GM18858 (cell line): ENCODE measurements around the gene TTLL13.
"Not testable (repeated sequence)": the region's sequence is repeated elsewhere in the genome, so short reads cannot be mapped to it uniquely, and the experiment has no call there.

Experiments
- ATAC-seq: cut with Tn5 transposase; IDR thresholded peaks from one replicate; pipeline ENCODE4 v1.9.1; 2021; ENCODE audit not compliant: unreplicated experiment

The TTLL13 gene

DNA sequence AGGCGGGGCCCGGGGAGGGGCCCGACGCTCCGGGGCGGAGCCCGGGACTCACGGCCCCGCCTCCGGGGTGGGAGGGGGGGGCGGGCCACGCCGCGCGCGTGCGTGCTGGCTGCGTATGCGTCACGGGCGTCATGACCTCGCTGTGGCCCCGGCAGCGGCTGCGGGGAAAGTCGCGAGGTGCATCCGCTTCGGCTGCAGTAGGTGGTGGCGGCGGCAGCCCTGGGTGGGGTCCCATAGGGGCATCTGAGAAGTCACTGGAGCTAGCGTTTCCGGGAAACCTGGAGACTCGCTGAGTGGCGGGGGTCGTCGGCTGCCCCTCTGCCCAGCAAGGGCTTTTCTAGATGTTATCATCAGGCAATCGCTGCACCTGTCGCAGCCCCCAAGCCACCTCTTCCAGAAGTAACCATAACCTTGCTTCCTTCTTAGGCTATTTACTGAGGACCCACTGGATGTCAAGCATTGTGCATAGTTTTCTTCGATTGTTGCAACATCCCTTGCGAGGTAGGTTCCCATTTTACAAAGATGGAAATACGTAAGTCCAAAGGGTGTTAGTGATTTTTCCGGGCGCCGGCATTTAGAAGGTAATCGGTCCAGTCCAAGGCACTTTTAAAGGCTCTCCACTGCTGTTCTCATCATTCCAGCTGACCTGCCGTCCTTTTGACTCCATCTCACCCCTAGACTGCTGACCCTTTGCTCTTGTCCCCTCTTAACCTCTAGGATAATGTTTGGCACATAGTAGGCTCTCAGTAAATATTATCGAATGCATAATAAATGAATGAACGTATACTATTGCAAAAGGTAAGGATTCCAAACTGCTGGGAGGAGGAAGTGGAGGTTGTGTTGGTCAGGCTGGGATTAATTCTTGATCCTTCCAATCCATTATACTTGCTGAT lies 15.0 kb upstream of the TTLL13 start, which contains the start of gene GDPGP1:
Gene GDPGP1, plus strand, starts transcription at position 114 of the 893 bp plus-strand sequence. CDS start 6,700 bp downstream, outside the sequence.
- peak; percentile 56 for ATAC-seq

DNA sequence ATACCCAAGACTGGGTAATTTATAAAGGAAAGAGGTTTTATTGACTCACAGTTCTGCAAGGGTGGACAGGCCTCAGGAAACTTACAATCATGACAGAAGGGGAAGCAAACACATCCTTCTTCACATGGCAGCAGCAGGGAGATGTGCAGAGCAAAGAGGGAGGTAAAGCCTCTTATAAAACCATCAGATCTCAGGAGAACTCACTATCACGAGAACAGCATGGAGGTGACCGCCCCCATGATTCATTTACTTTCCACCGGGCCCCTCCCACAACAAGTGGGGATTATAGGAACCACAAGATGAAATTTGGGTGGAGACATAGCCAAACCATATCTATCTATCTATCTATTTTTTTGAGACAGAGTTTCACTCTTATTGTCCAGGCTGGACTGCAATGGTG lies 10.0 kb upstream of the TTLL13 start:
- no peak for ATAC-seq

DNA sequence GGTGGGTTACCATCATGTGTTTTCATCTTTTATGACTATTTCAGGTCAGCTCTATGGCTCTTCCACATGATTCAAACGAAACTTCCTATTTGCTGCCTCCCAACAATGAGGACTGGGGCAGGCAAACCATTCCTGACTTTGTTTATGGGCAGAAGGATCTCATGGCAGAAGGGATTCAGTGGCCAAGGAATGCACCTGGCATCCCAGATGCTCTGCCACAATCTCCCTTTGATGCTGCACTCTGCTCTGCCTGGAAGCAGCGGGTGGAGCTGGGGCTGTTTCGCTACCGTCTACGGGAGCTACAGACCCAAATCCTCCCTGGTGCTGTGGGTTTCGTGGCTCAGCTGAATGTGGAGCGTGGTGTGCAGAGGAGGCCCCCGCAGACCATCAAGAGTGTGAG lies 8.5 kb upstream of the TTLL13 start:
- no peak for ATAC-seq

DNA sequence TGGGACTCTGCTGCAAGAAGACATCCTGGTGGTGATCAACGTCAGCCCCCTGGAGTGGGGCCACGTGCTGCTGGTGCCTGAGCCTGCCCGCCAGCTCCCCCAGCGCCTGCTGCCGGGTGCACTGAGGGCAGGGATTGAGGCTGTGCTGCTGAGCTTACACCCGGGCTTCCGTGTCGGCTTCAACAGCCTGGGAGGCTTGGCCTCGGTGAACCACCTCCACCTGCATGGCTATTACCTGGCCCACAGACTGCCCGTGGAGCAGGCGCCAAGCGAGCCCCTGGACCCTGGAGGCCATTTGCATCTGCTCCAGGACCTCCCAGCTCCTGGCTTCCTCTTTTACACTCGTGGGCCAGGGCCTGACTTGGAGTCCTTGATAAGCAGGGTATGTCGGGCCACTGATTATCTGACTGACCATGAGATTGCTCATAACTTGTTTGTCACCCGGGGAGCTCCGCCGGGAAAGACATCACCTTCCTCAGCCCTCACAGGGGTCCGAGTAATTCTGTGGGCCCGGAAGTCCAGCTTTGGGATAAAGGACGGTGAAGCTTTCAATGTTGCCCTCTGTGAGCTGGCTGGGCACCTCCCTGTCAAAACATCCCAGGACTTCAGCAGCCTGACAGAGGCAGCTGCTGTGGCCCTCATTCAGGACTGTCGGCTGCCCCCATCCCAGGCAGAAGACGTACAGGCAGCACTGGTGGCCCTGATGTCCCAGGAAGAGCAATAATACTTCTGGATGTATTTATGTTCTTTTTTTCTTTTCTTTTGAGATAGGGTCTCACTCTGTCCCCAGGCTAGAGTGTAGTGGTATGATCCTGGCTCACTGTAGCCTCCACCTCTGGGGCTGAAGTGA lies 7.8 kb upstream of the TTLL13 start:
- ATAC-seq = no peak

DNA sequence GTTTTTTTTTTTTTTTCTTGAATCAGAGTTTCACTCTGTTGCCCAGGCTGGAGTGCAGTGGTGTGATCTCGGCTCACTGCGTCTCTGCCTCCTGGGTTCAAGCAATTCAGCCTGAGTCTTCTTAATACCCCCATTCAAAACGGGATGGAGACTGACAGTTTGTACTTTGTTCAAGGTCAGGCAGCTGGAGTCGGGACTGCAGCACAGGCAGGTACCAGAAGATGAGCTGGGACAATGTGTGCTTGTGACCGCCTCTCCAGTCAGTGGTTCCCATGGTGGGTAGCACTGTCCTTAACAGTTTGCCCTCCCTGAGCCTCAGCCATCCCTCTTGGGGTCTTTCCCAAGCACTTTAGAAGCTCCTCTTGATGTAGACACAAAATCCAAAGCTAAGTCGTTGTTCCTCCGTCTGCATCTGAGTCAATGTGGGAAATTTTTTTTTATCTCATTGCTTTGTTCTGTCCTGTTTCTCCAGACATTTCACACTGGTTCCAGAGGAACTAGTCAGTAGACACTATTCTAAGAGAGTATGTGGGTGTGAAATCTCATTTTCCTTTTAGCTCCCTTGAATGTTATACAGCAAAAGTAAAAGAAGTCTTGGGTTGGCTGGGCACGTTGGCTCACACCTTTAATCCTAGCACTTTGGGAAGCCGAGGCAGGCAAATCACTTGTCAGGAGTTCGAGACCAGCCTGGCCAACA lies 5.3 kb upstream of the TTLL13 start:
- ATAC-seq = no peak

DNA sequence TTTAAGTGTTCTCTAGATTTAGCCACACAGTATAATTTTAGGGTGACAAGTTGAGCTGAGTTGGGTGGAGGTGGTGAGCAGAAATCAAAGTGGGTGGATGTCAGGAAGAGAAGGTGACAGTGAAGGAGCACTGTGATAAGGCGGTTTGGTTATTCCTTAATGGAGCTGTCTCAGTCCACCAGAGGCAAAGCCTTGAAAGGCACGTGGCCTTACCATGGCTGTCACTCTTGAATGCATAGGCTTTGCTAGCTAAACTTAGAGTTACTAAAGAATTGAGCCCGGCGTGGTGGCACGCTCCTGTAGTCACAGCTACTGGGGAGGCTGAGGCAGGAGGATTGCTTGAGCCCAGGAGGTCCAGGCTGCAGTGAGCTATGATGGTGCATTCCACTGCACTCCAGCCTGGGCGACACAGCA lies 560 bp upstream of the TTLL13 start:
- ATAC-seq = no peak

DNA sequence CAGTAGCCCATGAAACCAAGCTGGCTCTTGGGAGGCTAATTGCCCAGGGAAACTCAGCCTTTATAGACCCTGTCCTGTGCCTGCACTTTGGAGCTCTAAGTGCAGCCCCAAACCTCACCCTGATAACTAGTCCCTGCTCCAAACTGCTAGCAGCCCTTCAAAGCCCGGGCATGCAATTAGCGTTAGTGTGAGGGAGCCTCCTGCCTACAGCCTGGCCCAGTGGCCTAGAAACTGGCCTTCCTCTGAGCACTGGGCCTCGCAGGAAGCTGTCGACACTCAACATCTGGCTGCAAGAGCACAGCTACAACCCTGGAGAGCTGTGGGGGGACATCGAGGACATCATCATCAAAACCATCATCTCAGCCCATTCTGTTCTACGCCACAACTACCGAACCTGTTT lies 8.4 kb downstream of the TTLL13 start:
- ATAC-seq = no peak

DNA sequence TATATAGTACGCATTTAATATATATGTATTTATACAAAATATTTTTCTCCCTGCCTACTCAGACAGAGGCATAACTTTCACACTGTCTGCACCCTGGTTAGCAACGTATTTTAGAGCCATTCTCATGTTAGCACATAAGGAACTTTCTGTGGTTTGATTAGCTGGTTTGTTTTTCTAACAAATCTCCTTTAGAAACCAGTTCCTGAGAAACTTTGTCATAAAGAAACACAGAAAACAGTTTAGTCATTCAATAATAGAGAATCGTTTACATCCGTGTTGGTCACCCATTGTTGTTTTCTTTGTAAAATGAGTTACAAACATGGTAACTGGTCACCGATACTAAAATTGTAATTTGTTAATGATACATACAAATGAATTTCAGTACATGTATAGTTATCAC lies 10.2 kb downstream of the TTLL13 start:
- peak; percentile 75 for ATAC-seq

DNA sequence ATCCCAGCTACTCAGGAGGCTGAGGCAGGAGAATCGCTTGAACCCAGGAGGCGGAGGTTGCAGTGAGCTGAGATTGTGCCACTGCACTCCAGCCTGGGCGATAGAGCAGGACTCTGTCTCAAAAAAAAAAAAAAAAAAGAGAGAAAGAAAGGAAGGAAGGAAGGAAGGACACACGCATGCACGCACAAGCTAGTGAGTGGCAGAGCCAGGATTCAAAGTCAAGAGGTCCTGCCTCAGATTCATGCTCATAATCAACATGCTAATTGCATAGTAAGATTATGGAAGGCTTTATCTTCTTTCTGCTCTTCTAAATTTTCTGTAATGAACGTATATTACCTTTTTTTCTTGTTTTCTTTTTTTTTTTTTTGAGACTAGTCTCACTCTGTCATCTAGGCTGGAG lies 11.4 kb downstream of the TTLL13 start:
- ATAC-seq = not testable (repeated sequence)

DNA sequence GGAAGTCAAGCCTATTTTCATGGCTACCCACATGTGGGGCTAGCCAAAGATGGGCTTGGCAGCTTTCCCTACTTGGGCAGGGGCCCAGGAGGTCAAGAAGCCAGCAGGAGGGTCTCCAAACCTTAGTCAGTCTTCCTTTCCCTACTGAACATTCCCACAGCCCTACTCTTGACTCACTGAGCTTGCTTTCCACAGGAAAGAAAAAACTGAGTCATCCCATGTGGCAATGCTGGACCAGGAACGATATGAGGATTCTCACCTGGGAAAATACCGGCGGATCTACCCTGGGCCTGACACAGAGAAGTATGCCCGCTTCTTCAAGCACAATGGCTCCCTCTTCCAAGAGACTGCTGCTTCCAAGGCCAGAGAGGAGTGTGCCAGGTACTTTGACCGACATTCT lies 12.5 kb downstream of the TTLL13 start:
- no peak for ATAC-seq

DNA sequence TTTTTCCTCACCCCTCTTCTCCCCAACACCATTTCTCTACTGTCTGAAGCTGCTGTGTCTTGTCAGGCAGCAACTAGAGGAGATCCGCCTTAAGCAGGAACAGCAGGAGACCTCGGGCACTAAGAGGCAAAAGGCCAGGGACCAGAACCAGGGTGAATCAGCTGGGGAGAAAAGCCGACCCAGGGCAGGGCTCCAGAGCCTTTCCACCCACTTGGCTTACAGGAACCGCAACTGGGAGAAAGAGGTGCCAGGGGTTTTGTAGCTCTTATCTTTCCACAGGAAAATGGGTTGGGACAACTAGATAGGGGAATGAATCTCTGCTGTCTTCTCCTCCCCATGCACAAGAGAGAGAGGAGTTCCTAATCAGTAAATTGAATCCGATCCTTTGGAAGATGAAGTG lies 13.1 kb downstream of the TTLL13 start:
- no peak for ATAC-seq

DNA sequence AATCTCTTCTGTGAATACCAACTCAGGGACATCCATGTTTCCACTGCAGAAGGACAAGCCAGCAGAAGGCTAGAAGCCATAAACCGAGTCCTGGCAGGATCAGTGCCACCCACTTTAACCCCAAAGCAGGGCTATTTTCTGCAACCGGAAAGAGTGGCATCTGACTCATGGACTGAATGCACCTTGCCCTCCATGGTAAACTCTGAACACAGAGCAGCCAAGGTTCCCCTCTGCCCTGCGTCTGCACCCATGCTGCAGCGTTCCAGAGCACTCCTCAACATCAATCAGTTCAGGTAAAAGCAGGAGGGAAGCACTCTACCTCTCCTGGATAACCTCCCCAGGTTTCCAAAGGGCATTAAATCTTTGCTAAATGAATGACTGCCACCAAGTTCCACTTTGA lies 15.3 kb downstream of the TTLL13 start:
- no peak for ATAC-seq

DNA sequence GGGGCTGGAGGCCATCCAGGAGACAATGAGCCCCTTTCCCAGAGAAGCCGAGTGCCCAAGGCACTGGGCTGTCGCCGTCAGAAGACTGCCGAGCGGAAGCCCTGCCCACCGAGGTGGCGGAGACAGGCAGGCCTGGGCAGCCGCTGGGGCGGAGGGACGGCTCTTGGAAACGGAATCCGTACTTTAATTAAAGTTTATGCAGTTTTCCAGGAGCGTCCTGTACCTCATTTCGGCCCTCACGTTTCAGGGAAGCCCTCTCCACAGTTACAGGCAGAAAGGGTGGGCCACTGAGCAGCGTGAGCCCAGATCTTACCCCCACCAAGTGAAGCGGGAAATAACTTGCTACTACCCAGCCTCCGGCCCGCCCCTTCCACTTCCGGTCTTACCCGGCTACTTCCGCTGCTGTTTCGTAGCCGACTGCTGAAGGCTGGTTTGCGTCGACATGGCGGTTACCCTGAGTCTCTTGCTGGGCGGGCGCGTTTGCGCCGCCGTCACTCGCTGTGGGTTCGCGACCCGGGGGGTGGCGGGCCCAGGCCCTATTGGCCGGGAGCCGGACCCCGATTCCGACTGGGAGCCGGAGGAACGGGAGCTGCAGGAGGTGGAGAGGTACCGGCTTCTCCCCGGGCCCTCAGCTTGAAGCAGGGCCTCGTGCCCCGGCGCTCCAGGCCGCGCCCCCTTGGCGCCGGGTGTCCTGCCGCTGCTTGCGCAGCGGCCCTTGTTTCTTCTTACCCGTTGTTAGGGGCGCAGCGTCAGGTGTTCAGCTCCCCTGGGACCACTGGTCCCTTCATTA lies 16.1 kb downstream of the TTLL13 start, which contains the start of gene NGRN:
Gene NGRN, plus strand, starts transcription at position 402 of the 790 bp plus-strand sequence. Its CDS starts 41 bp downstream, at position 443.
- ATAC-seq = peak; percentile 84

DNA sequence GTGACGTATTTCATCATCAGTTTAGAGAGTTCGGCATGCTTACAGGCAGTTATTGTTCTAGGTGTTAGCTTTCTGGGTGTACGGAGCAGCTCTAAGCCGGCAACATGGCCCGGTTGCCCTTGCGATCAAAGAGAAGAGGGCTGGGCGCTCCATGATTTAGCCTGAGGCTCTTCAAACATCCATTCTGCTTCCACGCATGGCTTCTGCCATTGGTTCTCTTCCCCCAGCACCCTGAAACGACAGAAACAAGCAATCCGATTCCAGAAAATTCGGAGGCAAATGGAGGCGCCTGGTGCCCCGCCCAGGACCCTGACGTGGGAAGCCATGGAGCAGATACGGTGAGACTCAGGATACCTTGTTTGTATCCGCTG lies 16.7 kb downstream of the TTLL13 start:
- no peak for ATAC-seq

DNA sequence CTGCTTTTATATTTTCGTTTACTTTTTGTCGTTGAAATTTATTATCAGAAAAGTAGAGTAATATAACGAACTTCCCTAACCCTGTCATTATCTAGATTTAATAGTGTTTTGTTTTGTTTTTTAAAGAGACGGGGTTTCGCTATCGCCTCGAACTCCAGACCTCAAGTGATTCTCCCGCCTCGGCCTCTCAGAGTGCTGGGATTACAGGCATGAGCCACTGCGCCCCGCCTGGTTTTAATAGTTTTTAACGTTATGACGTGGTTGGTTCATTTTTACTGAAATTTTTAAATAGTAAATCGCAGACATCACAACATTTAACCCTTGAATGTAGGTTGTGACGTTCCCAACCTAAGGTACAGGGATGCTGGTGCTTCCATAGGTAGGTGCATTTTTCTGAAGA lies 17.1 kb downstream of the TTLL13 start:
- no peak for ATAC-seq

DNA sequence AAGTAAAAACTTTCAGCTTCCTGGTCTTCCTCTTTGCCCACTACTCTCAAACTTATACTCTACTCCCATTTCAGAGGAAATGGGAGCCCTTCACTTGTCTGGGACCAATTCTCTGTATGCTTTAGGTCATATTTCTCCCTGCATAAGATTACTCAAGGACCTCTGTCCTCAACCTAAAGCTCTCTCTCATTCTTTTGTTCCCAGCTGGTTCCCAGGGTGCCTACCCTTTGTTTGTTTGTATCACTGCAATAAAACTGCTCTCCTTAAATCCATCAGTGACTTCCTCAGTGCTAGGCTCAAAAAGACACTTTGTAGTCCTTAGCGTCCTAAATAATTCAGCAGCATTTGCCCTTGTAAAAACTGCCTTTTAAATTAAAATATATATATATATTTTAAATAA lies 19.1 kb downstream of the TTLL13 start:
- ATAC-seq = no peak

DNA sequence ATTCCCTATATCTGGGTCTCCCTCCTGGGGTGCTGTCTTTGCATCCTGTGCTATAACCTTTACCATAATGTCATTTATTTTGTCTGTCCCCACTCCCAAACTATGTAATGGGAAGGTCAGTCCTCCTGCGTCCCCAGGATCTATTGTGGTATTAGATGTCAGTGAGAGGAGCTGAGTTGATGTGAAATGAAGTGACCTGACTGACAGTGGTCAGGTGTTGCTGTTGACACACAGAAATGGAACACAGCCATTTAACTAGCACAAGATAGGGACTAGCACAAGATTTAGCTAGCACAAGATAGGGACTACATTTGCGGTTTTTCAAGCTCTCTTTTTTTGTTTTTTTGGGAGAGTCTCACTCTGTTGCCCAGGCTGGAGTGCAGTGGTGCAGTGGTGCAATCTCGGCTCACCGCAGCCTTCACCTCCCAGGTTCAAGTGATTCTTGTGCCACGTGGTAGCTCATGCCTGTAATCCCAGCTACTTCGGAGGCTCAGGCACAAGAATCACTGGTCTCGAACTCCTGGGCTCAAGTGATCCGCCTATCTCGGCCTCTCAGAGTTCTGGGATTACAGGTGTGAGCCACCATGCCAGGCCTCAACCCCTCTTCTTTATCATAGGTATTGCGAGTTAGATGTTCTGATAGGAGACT lies 21.3 kb downstream of the TTLL13 start:
- ATAC-seq = no peak

DNA sequence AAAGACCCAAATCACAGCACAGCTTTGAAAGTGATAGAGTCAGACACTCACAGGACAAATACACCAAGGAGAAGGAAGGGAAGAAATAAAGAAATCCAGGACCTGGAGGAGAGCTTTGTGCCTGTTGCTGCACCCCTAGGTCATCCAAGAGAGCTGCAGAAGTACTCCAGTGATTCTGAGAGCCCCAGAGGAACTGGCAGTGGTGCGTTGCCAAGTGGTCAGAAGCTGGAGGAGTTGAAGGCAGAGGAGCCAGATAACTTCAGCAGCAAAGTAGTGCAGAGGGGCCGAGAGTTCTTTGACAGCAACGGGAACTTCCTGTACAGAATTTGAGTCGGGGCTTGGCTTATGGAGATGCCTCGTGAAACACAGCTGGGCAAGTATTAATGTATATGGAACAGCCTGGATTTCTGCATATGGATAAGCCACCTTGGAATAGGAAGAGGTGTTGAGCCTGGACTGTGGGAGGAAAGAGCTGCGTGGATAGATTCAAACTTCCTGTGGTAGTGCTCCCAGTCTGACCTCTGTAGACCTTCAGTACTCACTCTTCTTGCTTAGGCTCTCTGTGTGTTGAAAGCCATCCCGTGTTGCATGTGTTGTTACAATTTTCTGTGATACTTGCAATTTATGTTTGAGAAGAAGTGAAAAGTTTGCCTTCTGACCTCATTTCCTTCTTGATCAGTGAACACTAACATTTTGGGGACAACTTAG lies 22.3 kb downstream of the TTLL13 start:
- no peak for ATAC-seq

DNA sequence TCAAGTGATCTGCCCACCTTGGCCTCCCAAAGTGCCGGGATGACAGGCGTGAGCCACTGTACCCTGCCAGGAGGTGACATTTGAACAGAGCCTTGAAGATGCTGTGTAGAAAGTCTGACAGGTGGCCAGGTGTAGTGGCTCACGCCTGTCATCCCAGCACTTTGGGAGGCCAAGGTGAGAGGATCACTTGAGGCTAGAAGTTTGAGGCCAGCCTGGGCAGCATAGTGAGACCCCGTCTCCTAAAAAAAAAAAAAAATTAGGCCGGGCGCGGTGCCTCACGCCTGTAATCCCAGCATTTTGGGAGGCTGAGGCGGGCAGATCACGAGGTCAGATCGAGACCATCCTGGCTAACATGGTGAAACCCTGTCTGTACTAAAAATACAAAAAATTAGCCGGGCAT lies 29.1 kb downstream of the TTLL13 start:
- not testable (repeated sequence) for ATAC-seq
